HEK293T (cell line): ENCODE data around the gene SAMHD1.

ENCODE experiments used
- ARNT ChIP-seq: fragments of 450-650 bp; IDR thresholded peaks from 2 replicates; pipeline ENCODE4 v1.6.1; 2017; ENCODE audit warnings: mild to moderate bottlenecking
- BHLHE40 ChIP-seq: fragments of 450-650 bp; IDR thresholded peaks from 2 replicates; pipeline ENCODE4 v1.6.1; 2016; ENCODE audit warnings: mild to moderate bottlenecking, moderate library complexity, borderline replicate concordance
- ELF4 ChIP-seq: fragments of 450-650 bp; IDR thresholded peaks from 2 replicates; pipeline ENCODE4 v1.6.1; 2017; ENCODE audit warnings: antibody characterized with exemption
- FOXK2 ChIP-seq: fragments of 450-650 bp; IDR thresholded peaks from 2 replicates; pipeline ENCODE4 v1.6.1; 2016; ENCODE audit warnings: mild to moderate bottlenecking
- HDGF ChIP-seq: fragments of 450-650 bp; IDR thresholded peaks from 2 replicates; pipeline ENCODE4 v1.6.1; 2017; ENCODE audit warnings: antibody characterized with exemption, borderline replicate concordance
- LEF1 ChIP-seq: fragments of 450-650 bp; IDR thresholded peaks from 2 replicates; pipeline ENCODE4 v1.6.1; 2017; ENCODE audit warnings: mild to moderate bottlenecking, borderline replicate concordance
- SP1 ChIP-seq: fragments of 450-650 bp; IDR thresholded peaks from 2 replicates; pipeline ENCODE4 v1.6.1; 2017
- SUZ12 ChIP-seq: fragments of 450-650 bp; IDR thresholded peaks from 2 replicates; pipeline ENCODE4 v1.6.1; 2016; ENCODE audit warnings: mild to moderate bottlenecking
- TARDBP ChIP-seq: fragments of 450-650 bp; IDR thresholded peaks from 2 replicates; pipeline ENCODE4 v1.6.1; 2016
- ZNF384 ChIP-seq: fragments of 450-650 bp; IDR thresholded peaks from 2 replicates; pipeline ENCODE4 v1.6.1; 2016
- TF ChIP-seq, protein P1 (sequence below): fragments of 450-650 bp; IDR thresholded peaks from 2 replicates; pipeline ENCODE4 v1.6.1; 2016

DNA sequence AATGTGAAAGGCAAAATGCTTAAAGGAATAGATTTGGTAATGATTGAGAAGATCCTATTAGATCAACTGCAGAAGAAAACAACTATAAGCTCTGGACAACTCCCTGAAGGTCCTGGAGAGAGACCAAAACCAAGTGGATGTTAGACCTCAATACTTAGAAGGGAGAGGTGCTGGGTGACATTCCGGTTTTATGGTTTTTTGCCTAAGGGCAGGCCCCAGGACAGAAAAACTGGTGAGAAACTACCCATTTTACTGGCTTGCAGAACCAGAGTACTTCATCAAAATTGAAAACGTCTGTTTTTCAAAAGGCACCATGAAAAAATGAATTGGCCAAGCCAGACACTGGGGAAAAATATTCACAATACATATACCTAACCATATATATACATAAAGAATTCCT lies 26.3 kb downstream of the SAMHD1 start:
- no peak for TF ChIP-seq SP1
- no peak for TF ChIP-seq BHLHE40
- no peak for TF ChIP-seq LEF1
- no peak for TF ChIP-seq SUZ12
- TF ChIP-seq, protein P1, sequence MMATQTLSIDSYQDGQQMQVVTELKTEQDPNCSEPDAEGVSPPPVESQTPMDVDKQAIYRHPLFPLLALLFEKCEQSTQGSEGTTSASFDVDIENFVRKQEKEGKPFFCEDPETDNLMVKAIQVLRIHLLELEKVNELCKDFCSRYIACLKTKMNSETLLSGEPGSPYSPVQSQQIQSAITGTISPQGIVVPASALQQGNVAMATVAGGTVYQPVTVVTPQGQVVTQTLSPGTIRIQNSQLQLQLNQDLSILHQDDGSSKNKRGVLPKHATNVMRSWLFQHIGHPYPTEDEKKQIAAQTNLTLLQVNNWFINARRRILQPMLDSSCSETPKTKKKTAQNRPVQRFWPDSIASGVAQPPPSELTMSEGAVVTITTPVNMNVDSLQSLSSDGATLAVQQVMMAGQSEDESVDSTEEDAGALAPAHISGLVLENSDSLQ, result no peak
- TF ChIP-seq HDGF, result no peak
- no peak for TF ChIP-seq ELF4
- TF ChIP-seq ARNT, result no peak
- TF ChIP-seq FOXK2, result no peak
- TF ChIP-seq TARDBP, result no peak
- TF ChIP-seq ZNF384, result no peak
